GM12874 (cell line): ENCODE data around the gene PPP1CA.

Experiments used
- CTCF ChIP-seq: IDR thresholded peaks from 2 replicates; pipeline ENCODE4 v1.5.1; 2011; ENCODE audit warnings: low read depth, mild to moderate bottlenecking, control low read depth, low read length, moderate library complexity; ENCODE audit not compliant: insufficient read depth

Gene PPP1CA

GRCh38 chr11:67401495-67402191 is at the start of gene PPP1CA:
Gene PPP1CA, minus strand, starts transcription at chr11:67401858. Its CDS starts 76 bp downstream, at chr11:67401782.
- TF ChIP-seq CTCF = peak; percentile 26; the same call in 1 of the 2 replicates

- no peak for TF ChIP-seq CTCF
Observed at GRCh38 chr11:67450796-67451657, 49.4 kb upstream of the PPP1CA start.

- TF ChIP-seq CTCF = no peak
Observed at GRCh38 chr11:67449116-67449844, 47.6 kb upstream of the PPP1CA start.

GRCh38 chr11:67448220-67448609 is 46.6 kb upstream of the PPP1CA start:
- no peak for TF ChIP-seq CTCF

- no peak for TF ChIP-seq CTCF
Observed at GRCh38 chr11:67445515-67445914, 43.9 kb upstream of the PPP1CA start.

- no peak for TF ChIP-seq CTCF
Observed at GRCh38 chr11:67442504-67443404, 41.1 kb upstream of the PPP1CA start.
